OCI-LY7 (cell line): ENCODE measurements around the gene ZNF655. TPM values are rescaled to one million over a fixed set of nuclear protein-coding genes. Genes with fewer than 3 reads are reported as not detected.

Source experiments
- BruUV-seq: library from RNA; stranded (reverse); fragments of 400-500 nt; replicated peaks from 2 replicates; lab custom pipeline; 2021; lab: Mats Ljungman, UMichigan
- CTCF ChIA-PET: fragments of 300-600 bp; sonication (Branson Sonifier 250); formaldehyde crosslinking; loops from one replicate; lab custom pipeline; 2022; ENCODE audit warnings: antibody characterized with exemption; ENCODE audit not compliant: unreplicated experiment; lab: Charles Lee
- POLR2A ChIA-PET: fragments of 300-600 bp; sonication (Branson Sonifier 250); formaldehyde crosslinking; loops from one replicate; lab custom pipeline; 2022; ENCODE audit warnings: antibody characterized with exemption; lab: Charles Lee
- DNase-seq: peaks from one replicate; pipeline ENCODE4 v3.0.0-alpha.2; 2015; ENCODE audit warnings: low spot score
- H2AFZ ChIP-seq: fragments of 200-600 bp; sonication (generic), shearing (Covaris generic); 2 replicates; pipeline ENCODE4 v1.6.1; 2014; ENCODE audit warnings: mild to moderate bottlenecking, antibody characterized with exemption, low read length, moderate library complexity
- H3K27ac ChIP-seq: fragments of 200-600 bp; sonication (generic); 2 replicates; pipeline ENCODE4 v1.5.1; 2014; ENCODE audit warnings: mixed run types, low read depth, mild to moderate bottlenecking, moderate library complexity, low read length, inconsistent platforms; ENCODE audit not compliant: poor library complexity, severe bottlenecking
- H3K36me3 ChIP-seq: fragments of 200-600 bp; sonication (generic); 2 replicates; pipeline ENCODE4 v1.6.1; 2014; ENCODE audit warnings: mild to moderate bottlenecking, antibody characterized with exemption, low read length, moderate library complexity, mixed read lengths; ENCODE audit not compliant: insufficient read depth
- H3K4me1 ChIP-seq: fragments of 200-600 bp; sonication (generic); 2 replicates; pipeline ENCODE4 v1.5.1; 2014; ENCODE audit warnings: mild to moderate bottlenecking, low read length; ENCODE audit not compliant: insufficient read depth, poor library complexity, severe bottlenecking
- H3K4me2 ChIP-seq: fragments of 200-600 bp; sonication (generic); 2 replicates; pipeline ENCODE4 v1.6.1; 2014; ENCODE audit warnings: mild to moderate bottlenecking, low read length
- H3K4me3 ChIP-seq: fragments of 200-600 bp; sonication (generic); 2 replicates; pipeline ENCODE4 v1.5.1; 2014; ENCODE audit warnings: mild to moderate bottlenecking, low read depth, low read length; ENCODE audit not compliant: poor library complexity, severe bottlenecking
- H3K79me2 ChIP-seq: fragments of 200-600 bp; sonication (generic); 2 replicates; pipeline ENCODE4 v1.6.1; 2016; ENCODE audit warnings: low read depth, mild to moderate bottlenecking, low read length, moderate library complexity, mixed read lengths; ENCODE audit not compliant: insufficient read depth
- H3K9me2 ChIP-seq: fragments of 200-600 bp; sonication (generic); 2 replicates; pipeline ENCODE4 v1.6.1; 2016; ENCODE audit warnings: mild to moderate bottlenecking, low read length, mixed read lengths; ENCODE audit not compliant: insufficient read depth
- H3K9me3 ChIP-seq: fragments of 200-600 bp; sonication (generic); 2 replicates; pipeline ENCODE4 v1.6.1; 2014; ENCODE audit warnings: mild to moderate bottlenecking, mixed run types, low read length, mixed read lengths
- H4K20me1 ChIP-seq: fragments of 200-600 bp; sonication (generic); 2 replicates; pipeline ENCODE4 v1.6.1; 2014; ENCODE audit warnings: mild to moderate bottlenecking, antibody characterized with exemption, low read length, moderate library complexity, mixed read lengths; ENCODE audit not compliant: insufficient read depth
- CTCF ChIP-seq: fragments of 200-600 bp; sonication (generic); conservative IDR thresholded peaks from 2 replicates; pipeline ENCODE4 v1.5.1; 2014; ENCODE audit warnings: mild to moderate bottlenecking, antibody characterized with exemption, low read length, moderate library complexity, mixed read lengths
- EZH2phosphoT487 ChIP-seq: fragments of 200-600 bp; sonication (generic); IDR thresholded peaks from 2 replicates; pipeline ENCODE4 v1.6.1; 2018; ENCODE audit warnings: low read depth, borderline replicate concordance, mild to moderate bottlenecking, mixed run types, antibody characterized with exemption, low read length, moderate library complexity, mixed read lengths
- intact Hi-C: fragments of 100-400 bp; cut with micrococcal nuclease; formaldehyde crosslinking; loops from one replicate; pipeline ENCODE4 v1.10.0; 2022; ENCODE audit not compliant: unreplicated experiment
- total RNA-seq, 2 experiments: library from RNA; depleted of rRNA in 1 of 2; stranded (reverse); fragments of >200 nt in 1 of 2; shearing (Covaris generic) in 1 of 2; gene quantifications; 2 replicates each; pipeline ENCODE4 v1.2.3, GENCODE V29; 2014 to 2022

Gene ZNF655
- total RNA-seq, 2 experiments from 2014 or later = 64.1 to 79.7 TPM

- no peaks in the 10 kb centered on the region for H3K9me2 ChIP-seq
- H2AFZ ChIP-seq = no peak overlapping the region
- no TSS peak for BruUV-seq
- H3K9me3 ChIP-seq = no peaks in the 10 kb centered on the region
- H3K36me3 ChIP-seq = peaks cover 54% of the 10 kb centered on the region
- TF ChIP-seq CTCF = no peak
- no peak for TF ChIP-seq EZH2phosphoT487
- no peaks in the 10 kb centered on the region for H4K20me1 ChIP-seq
- POLR2A ChIA-PET = no interaction called here
- H3K27ac ChIP-seq = no peak overlapping the region
- no peaks in the 10 kb centered on the region for H3K79me2 ChIP-seq
- H3K4me1 ChIP-seq = no peaks in the 10 kb centered on the region
- intact Hi-C loops = no loop called here
- DNase-seq = no peak
- H3K4me2 ChIP-seq = no peak overlapping the region
- CTCF ChIA-PET = no interaction called here
- H3K4me3 ChIP-seq = no peak overlapping the region
These were observed 27.1 kb upstream of the ZNF655 start for GRCh38 chr7:99531354-99531765.

GRCh38 chr7:99535667-99536066 lies 22.8 kb upstream of the ZNF655 start:
- Histone ChIP-seq H3K36me3 (peaks cover 21% of the 10 kb centered on the region), H3K79me2 (no peaks in the 10 kb centered on the region), H3K4me3 (no peak overlapping the region), H3K4me1 (no peaks in the 10 kb centered on the region), H3K27ac (no peak overlapping the region), H4K20me1 (no peaks in the 10 kb centered on the region), H3K9me3 (no peaks in the 10 kb centered on the region), H3K9me2 (no peaks in the 10 kb centered on the region), H3K4me2 (no peak overlapping the region), H2AFZ (no peak overlapping the region)
- ChIA-PET POLR2A (no interaction called here), CTCF (no interaction called here)
- no peak for TF ChIP-seq EZH2phosphoT487
- TF ChIP-seq CTCF = no peak
- DNase-seq = no peak
- intact Hi-C loops = no loop called here
- no TSS peak for BruUV-seq

DNA sequence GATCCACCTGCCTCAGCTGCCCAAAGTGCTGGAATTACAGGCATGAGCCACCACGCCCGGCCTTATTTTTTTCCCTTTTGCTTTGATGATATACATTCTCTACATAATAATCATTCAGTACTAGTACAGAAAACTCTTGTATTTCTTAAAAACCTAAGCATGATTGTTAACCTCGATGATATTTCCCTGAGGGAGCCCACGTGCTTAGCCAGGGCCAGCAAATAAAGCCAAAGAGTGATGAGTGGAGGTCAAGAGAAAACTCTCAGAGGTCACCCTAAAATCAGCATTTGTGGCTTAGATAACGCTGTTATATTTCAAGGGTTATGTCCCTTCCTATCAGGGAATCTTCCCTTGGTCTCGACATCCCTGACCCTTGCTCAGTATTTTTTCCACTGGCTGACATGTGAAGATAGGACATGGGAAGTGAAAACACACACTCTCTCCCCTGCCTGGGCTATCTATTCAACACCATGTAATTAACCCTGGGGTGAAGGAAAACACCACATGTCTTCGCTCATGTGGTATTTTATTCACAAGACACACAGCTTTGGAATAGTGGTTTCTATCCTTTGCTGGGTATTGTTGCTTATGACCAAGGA lies 19.1 kb upstream of the ZNF655 start:
- intact Hi-C loops = no loop called here
- no peak overlapping the region for H3K4me2 ChIP-seq
- POLR2A ChIA-PET = interaction anchor here (0.6 kb wide), 1 partner anchor 865 kb away, joined by 5 read pairs; no protein-coding TSS in a partner anchor

More for the DNA sequence above, 19.1 kb upstream of the ZNF655 start:
- Histone ChIP-seq H3K9me2 (no peaks in the 10 kb centered on the region), H3K4me1 (no peaks in the 10 kb centered on the region), H3K4me3 (no peak overlapping the region), H4K20me1 (no peaks in the 10 kb centered on the region), H3K36me3 (no peaks in the 10 kb centered on the region), H3K9me3 (no peaks in the 10 kb centered on the region), H2AFZ (no peak overlapping the region), H3K79me2 (no peaks in the 10 kb centered on the region), H3K27ac (no peak overlapping the region)
- no peak for TF ChIP-seq EZH2phosphoT487
- TF ChIP-seq CTCF = no peak
- DNase-seq = no peak
- CTCF ChIA-PET = no interaction called here
- BruUV-seq = no TSS peak
